GM21786 (cell line): ENCODE measurements around the gene TRAPPC4.
"Not testable (repeated sequence)": the region's sequence is repeated elsewhere in the genome, so short reads cannot be mapped to it uniquely, and the experiment has no call there.

Experiments used
- ATAC-seq: cut with Tn5 transposase; IDR thresholded peaks from one replicate; pipeline ENCODE4 v1.9.1; 2021; ENCODE audit not compliant: unreplicated experiment

TRAPPC4 gene

GRCh38 chr11:119018074-119018938, at the start of gene TRAPPC4, which contains the start of gene RPS25:
TSS of gene TRAPPC4 (plus strand) at chr11:119018766. CDS start at chr11:119018796, 30 bp downstream.
TSS of gene RPS25 (minus strand) at chr11:119018343. CDS start at chr11:119018284, 59 bp downstream.
- ATAC-seq, result peak; percentile 90

GRCh38 chr11:118969508-118969907, 49.1 kb upstream of the TRAPPC4 start:
- not testable (repeated sequence) for ATAC-seq

- ATAC-seq, result no peak
Measured at GRCh38 chr11:118971646-118972045, 46.9 kb upstream of the TRAPPC4 start, which contains the start of gene FOXR1. TSS of gene FOXR1 (plus strand) at chr11:118971761. CDS start at chr11:118971932, 171 bp downstream.

- ATAC-seq, result no peak
Measured at GRCh38 chr11:118973985-118974384, 44.6 kb upstream of the TRAPPC4 start.

GRCh38 chr11:118975771-118976709, 42.5 kb upstream of the TRAPPC4 start:
- ATAC-seq, result no peak

- no peak for ATAC-seq
Measured at GRCh38 chr11:118979434-118979833, 39.1 kb upstream of the TRAPPC4 start.

GRCh38 chr11:118980191-118980881, 38.2 kb upstream of the TRAPPC4 start:
- no peak for ATAC-seq

- ATAC-seq, result not testable (repeated sequence)
Measured at GRCh38 chr11:118984337-118984736, 34.2 kb upstream of the TRAPPC4 start.

GRCh38 chr11:118984825-118985224, 33.7 kb upstream of the TRAPPC4 start:
- no peak for ATAC-seq

GRCh38 chr11:118988280-118988679, 30.3 kb upstream of the TRAPPC4 start:
- no peak for ATAC-seq

GRCh38 chr11:118991486-118992038, 27.0 kb upstream of the TRAPPC4 start:
- ATAC-seq, result not testable (repeated sequence)

GRCh38 chr11:118996926-118997626, 21.5 kb upstream of the TRAPPC4 start:
- peak; percentile 18 for ATAC-seq

- peak; percentile 91 for ATAC-seq
Measured at GRCh38 chr11:118997627-118998387, 20.8 kb upstream of the TRAPPC4 start, which contains the start of gene CENATAC. TSS of gene CENATAC (plus strand) at chr11:118998138. CDS start at chr11:118998198, 60 bp downstream.

GRCh38 chr11:118998388-118998717, 20.2 kb upstream of the TRAPPC4 start:
- no peak for ATAC-seq

GRCh38 chr11:118998822-118999221, 19.7 kb upstream of the TRAPPC4 start:
- no peak for ATAC-seq

- ATAC-seq, result no peak
Measured at GRCh38 chr11:119000906-119001305, 17.7 kb upstream of the TRAPPC4 start.

- no peak for ATAC-seq
Measured at GRCh38 chr11:119006656-119007055, 11.9 kb upstream of the TRAPPC4 start.

GRCh38 chr11:119011476-119012053, 7.0 kb upstream of the TRAPPC4 start:
- no peak for ATAC-seq
